ENCODE measurements around the gene FAM25A.

Gene FAM25A

DNA sequence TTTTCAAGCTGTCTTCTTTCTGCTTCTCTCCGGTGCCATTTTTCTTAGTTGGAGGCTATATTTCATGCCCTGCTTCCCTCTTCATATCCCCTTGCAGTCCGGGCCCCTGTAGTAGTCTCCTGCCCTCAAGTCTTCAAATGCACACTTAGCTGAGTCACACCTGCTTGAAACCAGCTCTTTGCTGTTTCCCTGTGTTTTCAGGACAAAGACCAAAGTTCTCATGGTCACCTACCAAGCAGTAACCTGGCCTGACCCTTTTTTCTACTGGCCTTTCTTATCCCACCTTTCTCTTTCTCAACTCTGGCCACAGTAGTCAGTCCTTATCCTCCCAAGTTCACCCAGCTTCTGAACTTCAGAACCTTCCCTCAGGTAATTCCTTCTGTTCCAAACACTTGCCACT is 46.1 kb downstream of the FAM25A start:
- no peak for DNase-seq (ENCODE audit: low read depth)
- TF ChIP-seq, protein P1, sequence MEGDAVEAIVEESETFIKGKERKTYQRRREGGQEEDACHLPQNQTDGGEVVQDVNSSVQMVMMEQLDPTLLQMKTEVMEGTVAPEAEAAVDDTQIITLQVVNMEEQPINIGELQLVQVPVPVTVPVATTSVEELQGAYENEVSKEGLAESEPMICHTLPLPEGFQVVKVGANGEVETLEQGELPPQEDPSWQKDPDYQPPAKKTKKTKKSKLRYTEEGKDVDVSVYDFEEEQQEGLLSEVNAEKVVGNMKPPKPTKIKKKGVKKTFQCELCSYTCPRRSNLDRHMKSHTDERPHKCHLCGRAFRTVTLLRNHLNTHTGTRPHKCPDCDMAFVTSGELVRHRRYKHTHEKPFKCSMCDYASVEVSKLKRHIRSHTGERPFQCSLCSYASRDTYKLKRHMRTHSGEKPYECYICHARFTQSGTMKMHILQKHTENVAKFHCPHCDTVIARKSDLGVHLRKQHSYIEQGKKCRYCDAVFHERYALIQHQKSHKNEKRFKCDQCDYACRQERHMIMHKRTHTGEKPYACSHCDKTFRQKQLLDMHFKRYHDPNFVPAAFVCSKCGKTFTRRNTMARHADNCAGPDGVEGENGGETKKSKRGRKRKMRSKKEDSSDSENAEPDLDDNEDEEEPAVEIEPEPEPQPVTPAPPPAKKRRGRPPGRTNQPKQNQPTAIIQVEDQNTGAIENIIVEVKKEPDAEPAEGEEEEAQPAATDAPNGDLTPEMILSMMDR (IDR thresholded peaks at IDR 0.05; ENCODE audit: low read depth, low read length, missing control alignments), result no peak
- no peak overlapping the region for H3K4me3 ChIP-seq (ENCODE audit: low read depth, low read length)

DNA sequence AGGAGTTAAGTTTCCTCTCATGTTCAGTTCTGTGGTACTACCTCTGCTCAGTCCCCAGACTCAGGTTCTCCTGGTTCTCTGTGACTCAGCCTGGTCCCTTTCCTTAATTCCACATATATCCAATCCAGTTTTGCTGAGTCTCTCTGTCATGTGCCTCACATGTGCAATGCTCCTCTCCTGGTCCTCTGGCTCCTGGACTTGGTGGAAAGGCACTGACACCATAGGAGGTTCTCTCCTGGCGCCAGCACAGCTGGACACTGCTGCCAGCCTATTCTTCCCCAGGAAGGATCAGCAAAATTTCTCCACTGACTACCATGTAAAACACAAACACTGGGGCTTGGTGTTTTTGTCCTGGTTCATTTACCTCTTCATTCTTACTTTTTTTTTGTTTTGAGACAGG is 46.8 kb downstream of the FAM25A start:
- TF ChIP-seq, protein P1 (IDR thresholded peaks at IDR 0.05; ENCODE audit: low read depth, low read length, missing control alignments), result no peak
- no peak for DNase-seq (ENCODE audit: low read depth)
- no peak overlapping the region for H3K4me3 ChIP-seq (ENCODE audit: low read depth, low read length)

DNA sequence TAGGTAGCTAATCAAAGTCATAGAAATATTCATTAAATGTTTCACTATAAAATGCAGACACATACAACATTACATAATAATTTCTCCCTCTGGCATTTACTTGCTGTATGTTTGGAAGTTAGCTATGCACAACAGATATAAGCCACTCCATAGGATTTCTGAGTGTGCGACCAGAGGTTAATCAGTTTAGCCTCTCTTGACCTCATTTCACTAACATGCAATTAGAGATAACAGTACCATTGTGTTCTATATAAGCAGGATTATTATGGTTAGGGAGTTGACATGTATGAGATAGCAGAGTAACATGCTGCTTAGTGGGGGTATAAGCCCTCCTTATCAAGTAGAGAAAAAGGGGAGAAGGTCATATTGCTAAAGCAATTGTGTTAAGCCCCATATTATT is 48.2 kb downstream of the FAM25A start:
- TF ChIP-seq, protein P1 (IDR thresholded peaks at IDR 0.05; ENCODE audit: low read depth, low read length, missing control alignments), result no peak
- no peak for DNase-seq (ENCODE audit: low read depth)
- H3K4me3 ChIP-seq (ENCODE audit: low read depth, low read length), result no peak overlapping the region

DNA sequence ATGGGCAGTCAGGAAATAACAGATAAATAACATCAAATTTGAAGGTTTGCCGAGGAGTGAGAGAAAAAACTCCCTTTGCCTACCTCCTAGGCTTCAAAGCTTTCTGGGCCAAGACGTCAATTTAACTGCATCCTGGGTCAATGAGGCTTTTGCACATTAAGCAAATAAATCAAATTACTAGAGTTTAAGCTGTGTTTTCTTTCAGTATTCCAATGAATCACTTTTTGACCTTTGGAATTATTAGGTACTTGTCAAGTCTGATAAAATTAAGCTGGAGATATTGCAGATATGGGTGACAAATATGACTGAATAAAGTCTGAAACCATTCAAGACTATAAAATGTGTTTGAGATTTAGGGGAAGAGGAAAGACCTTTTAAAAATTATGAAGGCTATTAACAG is 52.4 kb downstream of the FAM25A start:
- no peak for DNase-seq (ENCODE audit: low read depth)
- H3K4me3 ChIP-seq (ENCODE audit: low read depth, low read length), result no peak overlapping the region
- TF ChIP-seq, protein P1 (IDR thresholded peaks at IDR 0.05; ENCODE audit: low read depth, low read length, missing control alignments), result no peak

All from GM12864 (cell line).